Effector memory CD8-positive, alpha-beta T cell (primary cell): ENCODE results near the gene YOD1.

Source experiments
- ATAC-seq: fragments of 150-1000 bp; cut with Tn5 transposase; replicated peaks from 2 replicates; pipeline ENCODE4 v1.10.0; 2021; ENCODE audit warnings: mild to moderate bottlenecking, moderate library complexity
- DNase-seq, 3 experiments: peaks; one replicate each; pipeline ENCODE4 v3.0.0; 2021
- H3K27ac Mint-ChIP-seq, 2 donors: one replicate each; pipeline ENCODE4 v1.8.0; 2022; ENCODE audit warnings: mild to moderate bottlenecking in 2 of 2, mixed read lengths in 2 of 2, moderate library complexity in 2 of 2
- H3K27me3 Mint-ChIP-seq, 2 donors: one replicate each; pipeline ENCODE4 v1.8.0; 2022; ENCODE audit warnings: mixed read lengths in 2 of 2
- H3K36me3 Mint-ChIP-seq: one replicate; pipeline ENCODE4 v1.8.0; 2022; ENCODE audit warnings: mild to moderate bottlenecking, moderate library complexity, mixed read lengths; ENCODE audit not compliant: insufficient read depth
- H3K4me1 Mint-ChIP-seq, 2 donors: one replicate each; pipeline ENCODE4 v1.8.0; 2022; ENCODE audit warnings: low read depth in 2 of 2, mixed read lengths in 2 of 2
- H3K4me3 Mint-ChIP-seq, 2 donors: one replicate each; pipeline ENCODE4 v1.8.0; 2022; ENCODE audit warnings: mild to moderate bottlenecking in 2 of 2, mixed read lengths in 2 of 2, moderate library complexity in 2 of 2
- H3K9me3 Mint-ChIP-seq, 2 donors: one replicate each; pipeline ENCODE4 v1.8.0; 2022; ENCODE audit warnings: mixed read lengths in 2 of 2

Gene YOD1

DNA sequence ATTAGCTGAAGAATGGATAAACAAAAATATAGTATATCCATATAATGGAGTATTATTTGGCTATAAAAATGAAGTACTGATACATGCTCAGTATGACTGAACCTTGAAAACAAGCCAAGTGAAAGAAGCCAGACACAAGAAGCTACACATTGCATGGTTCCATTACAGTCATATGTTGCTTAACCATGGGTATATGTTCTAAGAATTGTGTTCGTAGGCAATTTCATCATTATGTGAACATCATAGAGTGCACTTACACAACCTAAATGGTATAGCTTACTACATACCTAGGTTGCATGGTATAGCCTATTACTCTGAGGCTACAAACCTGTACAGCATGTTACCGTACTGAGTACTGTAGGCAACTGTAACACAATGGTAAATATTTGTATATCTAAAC lies 52.2 kb downstream of the YOD1 start:
- no peak overlapping the region for H3K27ac Mint-ChIP-seq
- no peak for DNase-seq
- H3K27me3 Mint-ChIP-seq, result peaks cover 10 to 18% of the 10 kb centered on the region in 2 donors
- H3K4me1 Mint-ChIP-seq, result no peaks in the 10 kb centered on the region
- H3K36me3 Mint-ChIP-seq, result no peaks in the 10 kb centered on the region
- ATAC-seq, result no peak
- no peaks in the 10 kb centered on the region for H3K9me3 Mint-ChIP-seq
- H3K4me3 Mint-ChIP-seq, result no peak overlapping the region
